Measurements from ENCODE around the gene CYP2W1.

- TF ChIP-seq EZH2phosphoT487 (IDR thresholded peaks at IDR 0.05): no peak
- TF ChIP-seq EZH2 (IDR thresholded peaks at IDR 0.05): no peak
- TF ChIP-seq CTCF (IDR thresholded peaks at IDR 0.05): no peak
Measured at GRCh38 chr7:957418-958220, 25.4 kb upstream of the CYP2W1 start.
